Activated CD4-positive, alpha-beta memory T cell treated with anti-CD3 and anti-CD28 coated beads for 36 hours (primary cell): ENCODE results near the gene TFDP2. TPM values are rescaled to one million over a fixed set of nuclear protein-coding genes. Genes with fewer than 3 reads are reported as not detected.
"Not testable (repeated sequence)": the region's sequence is repeated elsewhere in the genome, so short reads cannot be mapped to it uniquely, and the experiment has no call there.

ENCODE experiments used
- CTCF ChIA-PET: fragments of 350-600 bp; sonication (Branson Sonifier 250); formaldehyde crosslinking; loops from one replicate; lab custom pipeline; 2021; ENCODE audit warnings: antibody characterized with exemption, inconsistent platforms; lab: Charles Lee
- POLR2A ChIA-PET: fragments of 350-600 bp; sonication (Branson Sonifier 250); formaldehyde crosslinking; loops from one replicate; lab custom pipeline; 2021; ENCODE audit warnings: antibody characterized with exemption; lab: Charles Lee
- DNase-seq: peaks from one replicate; pipeline ENCODE4 v3.0.0-alpha.2; 2020
- H3K27ac Mint-ChIP-seq: one replicate; pipeline ENCODE4 v1.8.0; 2021; ENCODE audit warnings: mixed read lengths
- H3K27me3 Mint-ChIP-seq: one replicate; pipeline ENCODE4 v1.8.0; 2021; ENCODE audit warnings: mixed read lengths
- H3K36me3 Mint-ChIP-seq: one replicate; pipeline ENCODE4 v1.8.0; 2021; ENCODE audit warnings: mixed read lengths
- H3K4me1 Mint-ChIP-seq: one replicate; pipeline ENCODE4 v1.8.0; 2021; ENCODE audit warnings: low read depth, mixed read lengths
- H3K4me3 Mint-ChIP-seq: one replicate; pipeline ENCODE4 v1.8.0; 2021; ENCODE audit warnings: mild to moderate bottlenecking, mixed read lengths
- H3K9me3 Mint-ChIP-seq: one replicate; pipeline ENCODE4 v1.8.0; 2021; ENCODE audit warnings: mixed read lengths
- intact Hi-C: fragments of 100-400 bp; cut with micrococcal nuclease; formaldehyde crosslinking; loops from one replicate; pipeline ENCODE4 v1.15.1; 2023
- total RNA-seq, 2 experiments: library from RNA; stranded (reverse); gene quantifications; one replicate each; pipeline ENCODE4 v1.2.3, GENCODE V29; 2021

TFDP2 gene
- total RNA-seq, 2 experiments from 2014 or later = 19.1 to 21.5 TPM

DNA sequence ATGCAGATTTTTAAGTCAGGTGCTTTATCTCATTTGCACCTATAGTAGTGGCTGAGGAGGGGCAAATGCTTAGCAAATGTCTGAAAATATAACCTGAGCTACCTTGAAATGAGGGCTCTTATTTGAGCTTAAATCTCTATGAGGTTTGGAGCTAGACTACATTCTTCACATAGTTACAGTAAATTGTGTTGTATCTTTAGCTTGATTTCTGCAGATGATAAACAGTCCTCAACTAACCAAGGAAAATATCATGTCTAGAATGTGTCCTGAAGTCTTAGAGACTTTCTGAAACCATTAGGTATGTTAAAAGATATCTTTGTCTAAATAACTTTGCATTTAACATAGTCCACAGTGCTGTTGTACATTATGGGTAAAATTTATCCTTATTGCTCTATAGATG is 145.3 kb downstream of the TFDP2 start:
- Mint-ChIP-seq H3K27me3 (no peaks in the 10 kb centered on the region), H3K36me3 (no peaks in the 10 kb centered on the region), H3K4me1 (no peaks in the 10 kb centered on the region), H3K27ac (no peak overlapping the region), H3K9me3 (no peaks in the 10 kb centered on the region), H3K4me3 (no peak overlapping the region)
- ChIA-PET CTCF (no interaction called here), POLR2A (no interaction called here)
- intact Hi-C loops = no loop called here
- no peak for DNase-seq

DNA sequence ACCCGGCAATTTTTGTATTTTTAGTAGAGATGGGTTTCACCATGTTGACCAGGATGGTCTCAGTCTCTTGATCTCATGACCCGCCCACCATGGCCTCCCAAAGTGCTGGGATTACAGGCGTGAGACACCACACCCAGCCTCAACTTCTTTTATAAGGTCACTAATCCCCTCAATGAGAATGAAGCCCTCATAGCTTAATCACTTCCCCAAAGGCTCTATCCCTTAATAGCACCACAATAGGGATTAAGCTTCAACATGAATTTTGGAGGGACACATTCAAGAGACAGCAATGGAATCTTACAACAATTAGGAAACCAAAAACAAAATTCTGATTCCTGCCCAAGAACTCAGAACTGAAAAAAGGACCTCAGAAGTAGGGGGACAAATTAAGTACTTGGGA is 146.1 kb downstream of the TFDP2 start:
- CTCF ChIA-PET = no interaction called here

DNA sequence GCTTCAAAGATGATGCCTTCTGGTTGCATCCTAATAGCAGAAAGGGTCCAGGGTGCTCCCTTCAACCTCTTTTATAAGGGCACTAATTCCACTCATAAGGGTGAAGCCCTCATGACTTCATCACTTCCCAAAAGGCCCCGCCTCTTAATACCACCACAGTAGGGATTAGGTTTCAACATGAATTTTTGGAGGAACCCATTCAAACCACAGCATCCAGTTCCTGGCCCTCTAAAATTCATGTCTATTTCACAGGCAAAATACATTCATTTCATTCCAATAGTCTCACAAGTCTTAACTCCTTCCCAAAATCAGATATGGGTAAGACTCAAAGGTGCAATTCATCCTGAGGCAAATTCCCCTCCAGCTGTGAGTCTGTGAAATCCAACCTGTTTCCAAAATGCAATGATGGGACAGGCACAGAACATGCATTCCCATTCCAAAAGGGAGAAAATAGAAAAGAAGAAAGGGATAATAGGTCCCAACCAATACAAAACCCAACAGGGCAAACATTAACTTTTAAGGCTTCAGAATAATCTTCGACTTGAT is 148.9 kb downstream of the TFDP2 start:
- intact Hi-C loops = no loop called here
- H3K27ac Mint-ChIP-seq = no peak overlapping the region
- H3K4me1 Mint-ChIP-seq = no peaks in the 10 kb centered on the region
- H3K27me3 Mint-ChIP-seq = no peaks in the 10 kb centered on the region
- no peak for DNase-seq
- CTCF ChIA-PET = no interaction called here
- H3K4me3 Mint-ChIP-seq = no peak overlapping the region
- H3K9me3 Mint-ChIP-seq = no peaks in the 10 kb centered on the region
- H3K36me3 Mint-ChIP-seq = no peaks in the 10 kb centered on the region
- POLR2A ChIA-PET = no interaction called here

More for the DNA sequence above, 146.1 kb downstream of the TFDP2 start:
- H3K36me3 Mint-ChIP-seq = no peaks in the 10 kb centered on the region
- H3K27me3 Mint-ChIP-seq = no peaks in the 10 kb centered on the region
- POLR2A ChIA-PET = no interaction called here
- no peak for DNase-seq
- H3K9me3 Mint-ChIP-seq = no peaks in the 10 kb centered on the region
- H3K4me1 Mint-ChIP-seq = no peaks in the 10 kb centered on the region
- intact Hi-C loops = no loop called here
- H3K27ac Mint-ChIP-seq = no peak overlapping the region
- H3K4me3 Mint-ChIP-seq = no peak overlapping the region

DNA sequence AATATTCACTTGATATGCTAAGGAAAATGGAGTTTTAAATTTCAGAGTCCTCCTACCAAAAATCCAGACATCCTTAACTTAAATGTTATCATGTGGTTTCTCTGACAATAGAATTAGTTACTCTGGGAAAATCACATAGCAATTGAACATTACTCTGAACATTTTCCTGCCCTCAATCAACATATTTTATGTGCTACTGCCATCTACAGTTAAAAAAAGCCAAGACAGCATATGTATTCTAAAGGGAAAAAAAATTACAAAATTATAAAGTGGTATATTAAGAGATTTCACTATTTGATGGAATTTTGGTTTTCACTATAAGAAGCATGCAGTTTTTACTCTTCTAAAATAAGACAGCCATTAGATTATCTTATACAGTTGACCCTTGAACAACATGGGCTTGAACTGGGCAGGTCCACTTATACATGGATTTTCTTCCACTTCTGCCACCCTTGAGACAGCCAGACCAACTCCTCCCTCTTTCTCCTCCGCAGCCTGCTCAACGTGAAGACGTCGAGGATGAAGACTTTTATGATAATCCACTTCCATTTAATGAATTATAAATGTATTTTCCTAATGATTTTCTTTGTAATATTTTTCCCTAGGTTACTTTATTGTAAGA is 150.6 kb downstream of the TFDP2 start:
- no peak overlapping the region for H3K27ac Mint-ChIP-seq
- DNase-seq = no peak
- intact Hi-C loops = no loop called here
- H3K27me3 Mint-ChIP-seq = no peaks in the 10 kb centered on the region
- POLR2A ChIA-PET = no interaction called here
- CTCF ChIA-PET = interaction anchor here (1.0 kb wide), 1 partner anchor 58 kb away, joined by 3 read pairs; no protein-coding TSS in a partner anchor
- no peaks in the 10 kb centered on the region for H3K36me3 Mint-ChIP-seq
- H3K4me3 Mint-ChIP-seq = no peak overlapping the region
- no peaks in the 10 kb centered on the region for H3K4me1 Mint-ChIP-seq
- H3K9me3 Mint-ChIP-seq = no peaks in the 10 kb centered on the region

DNA sequence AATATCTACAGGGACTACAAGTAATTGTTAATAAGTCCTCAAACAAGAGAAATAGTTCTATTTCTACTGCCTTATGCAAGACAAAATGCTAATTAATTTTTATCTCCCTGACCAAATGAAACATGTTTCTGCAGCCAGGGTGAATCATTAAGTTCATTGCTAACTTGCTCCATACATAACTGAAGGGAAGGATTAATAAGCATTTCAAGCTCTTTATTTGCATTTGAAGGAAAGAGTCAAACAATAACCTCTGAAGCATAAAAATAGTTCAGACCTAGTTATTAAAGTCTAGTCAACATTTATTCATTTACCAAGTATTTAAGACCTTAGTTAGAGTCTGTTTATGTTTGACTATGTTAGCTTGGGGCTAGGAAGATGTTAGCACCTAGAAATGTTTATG is 152.9 kb downstream of the TFDP2 start:
- ChIA-PET POLR2A (no interaction called here), CTCF (interaction anchor here (0.6 kb wide), 1 partner anchor 266 kb away, joined by 3 read pairs; no protein-coding TSS in a partner anchor)
- intact Hi-C loops = no loop called here
- Mint-ChIP-seq H3K27ac (no peak overlapping the region), H3K4me3 (no peak overlapping the region), H3K4me1 (no peaks in the 10 kb centered on the region), H3K36me3 (no peaks in the 10 kb centered on the region), H3K9me3 (no peaks in the 10 kb centered on the region), H3K27me3 (no peaks in the 10 kb centered on the region)
- no peak for DNase-seq

DNA sequence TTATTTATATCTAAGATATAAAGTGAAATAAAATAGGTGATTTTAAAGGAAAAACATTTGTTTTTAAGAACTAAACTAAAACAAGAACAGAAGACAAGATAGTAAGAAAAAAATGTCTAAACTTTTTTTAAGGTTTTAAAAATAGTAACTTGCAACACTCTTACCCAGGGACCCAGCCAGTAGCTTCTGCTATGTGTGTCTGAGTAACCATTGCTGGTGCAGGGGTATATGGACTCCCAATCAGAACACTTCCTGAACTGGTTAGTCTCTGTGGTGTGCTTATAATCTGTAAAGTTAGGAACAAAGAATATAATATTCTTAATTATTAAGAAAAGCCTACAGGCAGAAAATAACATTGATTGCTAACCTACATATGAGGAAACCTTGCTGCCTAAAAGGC is 154.5 kb downstream of the TFDP2 start:
- Mint-ChIP-seq H3K4me3 (no peak overlapping the region), H3K27me3 (no peaks in the 10 kb centered on the region), H3K9me3 (no peaks in the 10 kb centered on the region), H3K36me3 (no peaks in the 10 kb centered on the region), H3K27ac (no peak overlapping the region), H3K4me1 (no peaks in the 10 kb centered on the region)
- intact Hi-C loops = no loop called here
- ChIA-PET CTCF (no interaction called here), POLR2A (no interaction called here)
- DNase-seq = no peak

DNA sequence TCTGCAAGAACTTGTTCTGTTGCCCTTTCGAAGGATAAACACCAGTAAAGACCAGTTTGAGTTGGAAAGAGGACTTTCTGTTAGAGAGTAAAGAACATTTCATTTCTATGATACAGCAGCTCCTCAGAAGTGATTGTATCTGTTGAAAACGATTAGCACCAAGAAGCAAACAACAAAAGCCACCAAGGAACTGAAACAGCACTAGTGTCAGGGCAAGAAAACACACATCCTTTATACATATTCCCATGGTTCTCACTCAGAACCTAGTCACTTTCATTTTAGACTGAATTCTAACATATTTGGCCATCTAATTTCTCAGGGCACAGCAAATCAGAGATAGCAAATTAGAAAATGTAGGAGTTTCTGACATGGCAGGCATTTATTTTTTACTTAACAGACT is 156.8 kb downstream of the TFDP2 start:
- H3K4me1 Mint-ChIP-seq = no peaks in the 10 kb centered on the region

DNA sequence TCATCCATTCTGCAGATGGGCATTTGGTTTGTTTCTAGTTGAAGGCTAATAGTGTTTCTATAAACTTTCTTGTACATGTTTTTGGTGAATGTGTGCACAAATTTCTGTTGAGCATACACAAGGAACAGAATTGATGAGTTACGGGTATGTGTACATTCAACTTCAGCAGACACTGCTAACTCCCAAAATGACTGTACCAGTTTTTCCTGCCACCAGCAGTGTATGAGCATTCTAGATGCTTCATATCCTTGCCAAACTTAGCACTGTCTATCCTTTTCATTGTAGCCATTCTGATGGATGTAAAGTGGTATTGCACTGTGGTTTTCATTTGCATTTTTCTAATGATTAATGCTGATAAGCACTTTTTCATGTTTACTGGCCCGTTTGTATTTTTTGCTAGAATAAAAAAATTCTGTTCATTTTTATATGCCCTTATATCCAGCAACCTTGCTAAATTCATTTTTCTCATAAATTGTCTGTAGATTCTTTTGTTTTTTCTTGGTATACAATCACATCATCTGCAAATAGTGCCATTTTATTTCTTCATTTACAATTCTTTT is 162.7 kb downstream of the TFDP2 start:
- Mint-ChIP-seq H3K4me1 (no peaks in the 10 kb centered on the region), H3K4me3 (no peak overlapping the region), H3K27me3 (no peaks in the 10 kb centered on the region), H3K9me3 (no peaks in the 10 kb centered on the region), H3K36me3 (peaks cover 1% of the 10 kb centered on the region), H3K27ac (no peak overlapping the region)
- ChIA-PET POLR2A (no interaction called here), CTCF (no interaction called here)
- intact Hi-C loops = no loop called here
- DNase-seq = no peak

More for the DNA sequence above, 156.8 kb downstream of the TFDP2 start:
- no peak overlapping the region for H3K4me3 Mint-ChIP-seq
- H3K36me3 Mint-ChIP-seq = no peaks in the 10 kb centered on the region
- H3K27me3 Mint-ChIP-seq = no peaks in the 10 kb centered on the region
- ChIA-PET CTCF (no interaction called here), POLR2A (no interaction called here)
- intact Hi-C loops = no loop called here
- no peak for DNase-seq
- no peak overlapping the region for H3K27ac Mint-ChIP-seq
- H3K9me3 Mint-ChIP-seq = no peaks in the 10 kb centered on the region

DNA sequence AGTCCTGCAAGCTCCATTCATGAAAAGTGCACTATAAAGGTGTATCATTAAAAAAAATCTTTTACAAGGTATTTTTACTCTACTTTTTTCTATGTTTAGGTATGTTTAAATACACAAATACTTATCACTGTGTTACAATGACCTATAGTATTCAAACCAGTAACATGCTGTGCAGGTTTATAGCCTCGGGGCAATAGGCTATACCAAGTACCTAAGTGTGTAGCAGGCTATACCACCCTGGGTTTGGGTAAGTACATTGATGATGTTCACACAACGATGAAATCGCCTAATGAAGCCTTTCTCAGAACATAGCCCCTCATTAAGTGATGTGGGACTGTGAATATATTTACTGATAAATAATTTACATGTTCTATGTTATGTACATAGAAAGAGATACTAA is 168.3 kb downstream of the TFDP2 start:
- intact Hi-C loops = no loop called here
- Mint-ChIP-seq H3K27me3 (no peaks in the 10 kb centered on the region), H3K4me1 (no peaks in the 10 kb centered on the region), H3K9me3 (no peaks in the 10 kb centered on the region), H3K27ac (no peak overlapping the region), H3K4me3 (no peak overlapping the region), H3K36me3 (peaks cover 1% of the 10 kb centered on the region)
- ChIA-PET POLR2A (no interaction called here), CTCF (interaction anchor here (0.8 kb wide), 1 partner anchor 243 kb away, joined by 3 read pairs; the partner anchor contains the start of gene RNF7)
- DNase-seq = no peak

DNA sequence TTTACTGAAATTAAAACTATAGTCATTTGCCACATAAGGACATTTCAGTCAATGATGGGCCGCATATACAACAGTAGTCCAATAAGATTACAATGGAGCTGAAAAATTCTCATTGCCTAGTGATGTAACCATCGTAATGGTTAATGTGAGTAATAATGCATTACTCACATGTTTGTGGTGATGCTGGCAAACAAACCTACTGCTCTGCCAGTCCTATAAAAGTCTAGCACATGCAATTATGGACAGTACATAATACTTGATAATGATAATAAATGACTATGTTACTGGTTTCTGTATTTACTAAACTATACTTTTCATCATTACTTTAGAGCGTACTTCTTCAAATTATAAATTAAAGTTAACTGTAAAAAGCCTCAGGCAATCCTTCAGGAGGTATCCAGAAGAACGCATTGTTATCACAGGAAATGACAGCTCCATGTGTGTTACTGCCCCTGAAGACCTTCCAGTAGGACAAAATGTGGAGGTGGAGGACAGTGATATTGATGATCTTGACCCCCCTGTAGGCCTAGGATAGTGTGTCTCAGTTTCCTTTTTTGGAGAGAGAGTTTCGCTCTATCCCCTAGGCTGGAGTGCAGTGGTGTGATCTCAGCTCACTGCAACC is 170.2 kb downstream of the TFDP2 start:
- Mint-ChIP-seq H3K27ac (no peak overlapping the region), H3K4me1 (no peaks in the 10 kb centered on the region), H3K4me3 (no peak overlapping the region), H3K9me3 (no peaks in the 10 kb centered on the region), H3K27me3 (no peaks in the 10 kb centered on the region), H3K36me3 (peaks cover 1% of the 10 kb centered on the region)
- intact Hi-C loops = no loop called here
- POLR2A ChIA-PET = no interaction called here
- CTCF ChIA-PET = no interaction called here
- DNase-seq = no peak

DNA sequence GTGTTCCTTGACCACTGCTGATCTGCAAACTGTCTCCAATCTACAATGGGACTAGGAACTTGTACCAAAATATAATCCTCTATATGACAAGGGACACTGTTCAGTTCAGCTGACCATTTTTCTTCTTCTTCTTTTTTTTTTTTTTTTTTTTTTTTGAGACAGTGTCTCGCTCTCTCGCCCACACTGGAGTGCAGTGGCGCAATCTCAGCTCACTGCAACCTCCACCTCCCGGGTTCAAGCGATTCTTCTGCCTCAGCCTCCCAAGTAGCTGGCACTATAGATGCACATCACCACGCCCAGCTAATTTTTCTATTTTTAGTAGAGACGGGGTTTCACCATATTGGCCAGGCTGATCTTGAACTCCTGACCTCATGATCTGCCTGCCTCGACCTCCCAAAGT is 174.6 kb downstream of the TFDP2 start:
- H3K4me1 Mint-ChIP-seq, intact Hi-C loops, H3K36me3 Mint-ChIP-seq, H3K4me3 Mint-ChIP-seq, DNase-seq, CTCF ChIA-PET, H3K27me3 Mint-ChIP-seq, POLR2A ChIA-PET, H3K9me3 Mint-ChIP-seq, H3K27ac Mint-ChIP-seq: not testable (repeated sequence)

DNA sequence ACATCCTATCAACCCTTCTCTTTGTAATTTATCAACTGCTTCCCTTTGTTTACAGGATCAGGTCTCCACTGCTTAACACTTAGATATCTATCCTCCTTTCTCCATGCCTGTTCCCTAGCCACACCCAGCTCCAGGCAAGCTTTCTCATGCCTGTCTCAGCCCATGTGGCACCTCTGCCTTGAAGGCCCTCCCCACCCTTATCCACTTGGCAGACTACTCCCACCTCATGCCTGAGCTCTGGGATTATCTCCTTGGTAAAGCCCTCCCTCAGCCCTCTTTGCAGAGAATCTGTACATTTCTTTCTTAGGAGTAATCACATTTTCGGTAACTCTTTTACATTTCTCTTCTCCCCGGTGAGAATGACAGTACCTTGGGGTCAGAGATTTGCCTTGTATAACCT is 176.9 kb downstream of the TFDP2 start:
- Mint-ChIP-seq H3K27ac (no peak overlapping the region), H3K27me3 (no peaks in the 10 kb centered on the region), H3K4me3 (no peak overlapping the region), H3K36me3 (no peaks in the 10 kb centered on the region), H3K4me1 (no peaks in the 10 kb centered on the region), H3K9me3 (no peaks in the 10 kb centered on the region)
- CTCF ChIA-PET = interaction anchor here (1.5 kb wide), 1 partner anchor 10 kb away, joined by 6 read pairs; no protein-coding TSS in a partner anchor
- POLR2A ChIA-PET = no interaction called here
- DNase-seq = no peak
- intact Hi-C loops = no loop called here
